GM19468 (cell line): ENCODE measurements around the gene NECAB3.
"Not testable (repeated sequence)": the region's sequence is repeated elsewhere in the genome, so short reads cannot be mapped to it uniquely, and the experiment has no call there.

Source experiments
- ATAC-seq: cut with Tn5 transposase; IDR thresholded peaks from one replicate; pipeline ENCODE4 v1.9.1; 2021; ENCODE audit warnings: mild to moderate bottlenecking, moderate library complexity, moderate number of reproducible peaks; ENCODE audit not compliant: unreplicated experiment; ENCODE audit errors: extremely low read depth

The NECAB3 gene

GRCh38 chr20:33654680-33655161 lies 19.5 kb downstream of the NECAB3 start:
- ATAC-seq = no peak

GRCh38 chr20:33653900-33654596 lies 20.2 kb downstream of the NECAB3 start:
- ATAC-seq = no peak

DNA sequence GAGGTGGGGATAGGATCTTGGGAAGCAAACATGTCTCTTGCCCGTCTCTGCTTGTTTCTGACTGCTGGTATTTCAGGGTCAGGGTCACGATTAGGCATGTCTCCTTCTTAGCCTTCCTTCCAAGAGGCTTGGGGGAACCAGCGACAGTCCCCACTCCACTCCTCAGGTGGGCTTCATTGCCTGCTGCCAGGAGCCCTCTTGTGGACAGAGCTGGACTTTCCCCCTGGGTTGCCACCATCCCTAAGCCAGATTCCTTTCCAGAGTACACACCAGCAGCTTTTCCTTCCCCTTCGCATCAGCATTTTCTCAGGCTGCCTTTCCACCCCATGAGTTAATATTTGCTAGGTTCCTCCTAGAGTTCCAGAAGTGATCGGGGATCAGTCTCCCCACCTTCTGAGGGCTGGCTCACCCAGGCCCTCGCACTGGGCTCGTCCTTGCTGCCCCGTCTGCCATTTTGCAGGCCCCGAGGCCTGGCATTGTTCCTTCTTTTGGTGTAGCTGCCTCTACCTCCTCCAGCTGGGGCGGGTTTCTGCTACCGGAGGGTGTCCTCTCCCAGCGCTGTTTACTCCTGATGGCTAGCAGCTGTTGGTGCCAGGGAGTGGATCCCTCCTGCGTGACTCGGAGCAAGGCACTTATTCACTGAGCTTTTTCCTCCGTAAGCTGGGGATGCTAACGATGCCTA lies 20.9 kb downstream of the NECAB3 start:
- no peak for ATAC-seq

DNA sequence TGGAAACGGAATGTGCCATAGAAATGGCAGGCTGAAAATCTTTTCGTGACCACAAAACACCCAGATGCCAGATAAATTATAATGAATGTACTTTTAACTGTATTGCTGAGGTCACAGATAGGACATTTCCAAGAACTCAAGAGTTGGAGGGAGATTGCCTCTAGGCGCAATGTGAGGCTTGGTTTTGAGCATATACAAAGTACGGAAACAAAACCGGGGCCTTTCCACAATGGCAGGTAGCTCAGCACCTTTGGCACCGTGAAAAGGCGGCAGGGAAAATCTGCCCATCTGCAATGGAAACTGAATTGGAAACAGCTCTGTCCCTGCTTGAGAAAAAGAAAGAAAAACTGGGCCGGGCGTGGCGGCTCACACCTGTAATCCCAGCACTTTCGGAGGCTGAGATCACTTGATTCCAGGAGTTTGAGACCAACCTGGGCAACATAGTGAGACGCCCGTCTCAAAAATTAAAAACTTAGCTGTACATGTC lies 22.6 kb downstream of the NECAB3 start:
- no peak for ATAC-seq

- no peak for ATAC-seq
Measured at GRCh38 chr20:33650753-33651561, 23.3 kb downstream of the NECAB3 start.

- no peak for ATAC-seq
Measured at GRCh38 chr20:33650111-33650752, 24.0 kb downstream of the NECAB3 start.

GRCh38 chr20:33649201-33649681 lies 25.0 kb downstream of the NECAB3 start:
- ATAC-seq = no peak

DNA sequence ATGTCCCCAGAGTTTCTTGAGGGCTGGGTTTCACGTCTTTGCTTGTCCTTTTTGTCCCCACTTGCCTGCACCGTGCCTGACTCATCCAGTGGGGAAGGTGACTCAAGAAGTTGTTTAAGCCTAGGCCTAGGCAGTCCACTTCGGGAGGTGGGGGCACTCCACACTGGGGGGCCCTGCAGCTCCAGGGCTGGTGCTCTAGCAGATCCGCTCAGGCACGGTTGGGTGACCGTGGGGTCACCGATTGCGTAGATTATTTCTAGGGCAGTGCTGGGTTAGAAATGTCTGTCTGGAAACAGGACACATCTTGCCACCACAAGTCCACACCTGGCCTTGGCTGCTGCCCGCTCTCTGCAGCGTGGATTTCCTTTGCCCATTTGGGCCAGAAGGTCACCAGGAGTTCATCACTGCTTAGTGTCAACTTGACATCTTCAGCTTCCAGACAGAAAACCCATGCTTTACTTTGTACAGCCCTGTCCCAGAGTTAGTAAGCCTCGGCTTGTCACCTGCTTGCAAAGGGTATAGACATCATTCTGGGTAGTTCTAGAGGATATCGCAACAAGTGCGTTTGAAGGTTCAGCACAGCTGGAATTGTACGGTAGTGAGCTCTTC lies 25.7 kb downstream of the NECAB3 start:
- no peak for ATAC-seq

- peak; percentile 44 for ATAC-seq
Measured at GRCh38 chr20:33647603-33648395, 26.4 kb downstream of the NECAB3 start.

DNA sequence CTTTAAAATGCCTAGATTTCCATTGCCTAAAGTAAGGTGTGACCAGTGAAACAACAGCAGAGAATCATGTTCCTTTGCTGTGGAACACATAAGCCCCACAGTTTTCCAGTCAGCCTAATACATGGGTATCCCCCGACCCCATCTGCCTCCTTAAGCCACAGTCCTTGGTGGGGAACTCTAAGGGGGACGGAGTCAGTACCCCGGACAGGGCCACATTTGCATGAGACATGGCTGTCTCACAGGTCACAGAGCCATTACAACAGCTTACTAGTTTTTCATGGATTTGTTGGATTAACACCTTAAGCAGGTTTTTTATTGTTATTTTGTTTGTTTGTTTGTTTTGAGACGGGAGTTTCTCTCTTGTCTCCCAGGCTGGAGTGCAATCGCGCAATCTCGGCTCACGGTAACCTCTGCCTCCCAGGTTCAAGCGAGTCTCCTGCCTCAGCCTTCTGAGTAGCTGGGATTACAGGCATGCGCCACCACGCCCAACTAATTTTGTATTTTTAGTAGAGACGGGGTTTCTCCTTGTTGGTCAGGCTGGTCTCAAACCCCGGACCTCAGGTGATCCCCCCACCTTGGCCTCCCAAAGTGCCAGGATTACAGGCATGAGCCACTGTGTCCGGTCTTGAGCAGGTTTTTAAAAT lies 27.1 kb downstream of the NECAB3 start:
- ATAC-seq = not testable (repeated sequence)

- ATAC-seq = no peak
Measured at GRCh38 chr20:33646191-33646590, 28.0 kb downstream of the NECAB3 start.

- ATAC-seq = no peak
Measured at GRCh38 chr20:33645396-33645795, 28.8 kb downstream of the NECAB3 start.

GRCh38 chr20:33645072-33645358 lies 29.2 kb downstream of the NECAB3 start:
- no peak for ATAC-seq

DNA sequence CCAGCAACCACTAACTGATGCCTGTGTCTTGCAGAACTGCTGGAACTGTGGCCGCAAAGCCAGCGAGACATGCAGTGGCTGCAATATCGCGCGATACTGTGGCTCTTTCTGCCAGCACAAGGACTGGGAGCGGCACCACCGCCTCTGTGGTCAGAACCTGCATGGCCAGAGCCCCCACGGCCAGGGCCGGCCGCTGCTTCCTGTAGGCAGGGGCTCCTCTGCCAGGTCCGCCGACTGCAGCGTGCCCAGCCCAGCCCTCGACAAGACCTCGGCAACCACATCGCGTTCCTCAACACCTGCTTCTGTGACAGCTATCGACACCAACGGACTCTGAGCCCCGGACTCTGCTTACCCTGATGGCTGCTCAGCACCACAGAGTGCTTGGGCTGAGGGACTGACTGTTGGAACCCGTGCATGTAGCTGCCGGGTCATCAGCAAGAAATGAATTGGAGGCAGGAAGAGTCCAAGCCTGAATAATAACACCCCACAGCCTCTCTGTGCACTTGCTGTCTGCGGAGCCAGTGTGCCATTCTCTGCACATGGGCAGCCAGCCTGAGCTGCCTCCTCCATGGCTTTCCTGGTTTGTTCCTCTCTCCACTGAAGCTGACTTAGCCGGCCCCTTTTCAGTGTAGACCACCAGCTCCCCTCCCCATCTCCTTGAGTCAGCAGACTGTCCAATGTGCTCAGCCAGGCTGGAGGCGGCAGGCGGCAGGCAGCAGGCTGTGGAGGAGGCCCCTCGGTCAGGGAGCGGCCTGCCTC lies 29.7 kb downstream of the NECAB3 start:
- no peak for ATAC-seq

DNA sequence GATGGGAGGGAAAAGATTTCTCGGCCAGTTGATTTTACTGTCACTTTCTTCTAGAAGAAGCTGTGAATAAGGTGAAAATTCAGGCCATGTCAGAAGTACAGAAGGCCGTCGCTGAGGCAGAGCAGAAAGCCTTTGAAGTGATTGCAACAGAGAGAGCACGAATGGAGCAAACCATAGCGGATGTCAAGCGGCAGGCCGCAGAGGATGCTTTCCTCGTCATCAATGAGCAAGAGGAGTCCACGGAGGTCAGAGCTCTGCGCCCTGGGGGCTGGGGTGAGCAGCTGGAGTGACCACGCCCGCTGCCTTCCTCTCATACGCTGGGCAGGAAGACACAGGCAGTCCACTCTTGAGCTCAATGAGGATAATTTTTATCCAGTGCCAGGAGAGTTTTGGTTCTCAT lies 33.9 kb downstream of the NECAB3 start:
- no peak for ATAC-seq

GRCh38 chr20:33636776-33637175 lies 37.5 kb downstream of the NECAB3 start:
- ATAC-seq = no peak

DNA sequence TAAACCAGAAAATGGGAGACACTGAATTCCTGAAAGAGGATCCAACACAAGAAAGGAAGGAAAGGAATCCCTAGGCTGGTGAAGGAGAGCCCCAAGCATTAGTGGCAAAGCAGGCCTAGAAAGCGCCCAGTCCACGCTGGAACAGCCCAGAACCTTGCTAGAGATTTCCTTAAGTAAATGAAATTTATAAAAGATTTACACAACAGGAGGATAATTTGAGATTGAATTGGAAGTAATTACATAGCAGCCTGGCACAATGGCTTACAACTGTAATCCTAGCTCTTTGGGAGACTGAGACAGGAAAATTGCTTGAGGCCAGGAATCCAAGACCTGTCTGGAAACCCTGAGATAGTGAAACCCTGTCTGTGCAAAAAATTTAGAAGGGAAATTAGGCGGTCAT lies 38.9 kb downstream of the NECAB3 start:
- ATAC-seq = no peak

- ATAC-seq = not testable (repeated sequence)
Measured at GRCh38 chr20:33631910-33632309, 42.3 kb downstream of the NECAB3 start.
